ENCODE data around the gene EPS15.

The EPS15 gene

DNA sequence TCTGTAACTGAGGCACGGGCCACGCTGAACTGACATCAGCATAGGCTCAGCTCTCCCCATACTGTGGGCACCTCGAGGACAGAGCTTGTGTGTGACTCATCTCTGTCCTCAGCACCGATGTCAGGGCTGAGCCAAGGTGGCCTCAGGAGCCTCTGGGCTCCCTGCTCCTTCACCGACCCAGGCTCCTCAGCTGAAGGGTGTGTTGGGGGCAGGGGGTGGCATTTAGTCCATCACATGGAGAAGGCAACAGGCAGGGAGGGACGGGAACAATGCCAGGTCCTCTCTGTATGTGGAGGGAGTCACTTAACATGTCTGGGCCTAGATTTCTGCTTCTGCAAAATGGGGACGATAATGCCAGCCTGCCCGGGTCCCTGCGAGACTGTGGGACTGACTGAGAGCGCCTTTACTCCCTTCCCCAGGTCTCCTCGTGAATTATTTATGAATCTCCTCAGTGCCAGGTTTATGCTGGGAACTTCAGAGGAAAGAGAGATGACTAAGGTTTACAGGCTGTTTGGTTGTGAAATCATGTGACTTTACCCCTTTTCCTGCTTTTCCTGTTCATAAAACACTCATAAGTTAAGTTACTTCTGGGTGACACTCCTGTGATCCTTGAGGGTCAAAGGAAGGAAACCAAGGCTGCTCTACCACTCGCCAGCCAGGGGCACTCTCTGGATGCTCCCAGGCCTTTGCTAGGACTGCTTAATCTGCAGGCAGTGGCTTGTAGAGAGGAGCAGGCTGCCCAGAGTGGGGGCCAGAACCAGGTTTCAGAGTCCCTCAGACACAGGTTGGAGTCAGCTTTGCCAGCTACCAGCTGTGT lies 204.9 kb downstream of the EPS15 start:
- no peaks in the 10 kb centered on the region for H3K27me3 ChIP-seq
- H3K36me3 ChIP-seq: no peaks in the 10 kb centered on the region
- H3K4me3 ChIP-seq: no peak overlapping the region
- no peaks in the 10 kb centered on the region for H3K9me3 ChIP-seq
- no peak overlapping the region for H3K27ac ChIP-seq
- no peak overlapping the region for H3K4me2 ChIP-seq
- H4K20me1 ChIP-seq: no peaks in the 10 kb centered on the region
- TF ChIP-seq Cebpa-rat (IDR thresholded peaks at IDR 0.05): no peak
- H3K9ac ChIP-seq: no peak overlapping the region
- H3K4me1 ChIP-seq: peaks cover 23% of the 10 kb centered on the region

DNA sequence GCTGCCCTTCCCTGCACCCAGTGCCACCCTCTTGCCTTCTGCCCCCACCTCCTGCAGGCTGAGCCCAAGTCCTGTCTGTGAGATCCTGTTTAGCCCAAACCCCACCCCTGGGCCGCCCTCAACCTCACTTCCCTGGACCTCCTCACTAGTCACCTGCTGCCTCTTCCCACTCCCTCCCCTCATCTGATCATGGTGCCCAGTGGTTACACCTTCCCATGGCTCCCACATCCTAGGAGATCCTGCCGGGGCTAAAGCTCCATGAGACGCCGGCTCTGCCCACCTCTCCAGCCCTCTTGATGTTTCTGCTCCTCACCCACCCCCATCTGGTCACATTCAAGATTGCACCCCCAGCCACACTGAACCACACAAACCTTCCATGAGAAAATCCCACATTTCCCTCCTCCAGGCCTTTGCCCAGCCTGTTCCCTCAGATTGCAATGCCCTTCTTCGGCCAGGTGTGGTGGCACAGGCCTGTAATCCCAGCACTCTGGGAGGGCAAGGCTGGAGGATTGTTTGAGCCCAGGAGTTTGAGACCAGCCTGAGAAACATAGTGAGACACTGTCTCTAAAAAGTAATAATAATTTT lies 205.7 kb downstream of the EPS15 start:
- no peak overlapping the region for H3K9ac ChIP-seq
- H3K27me3 ChIP-seq: no peaks in the 10 kb centered on the region
- H3K36me3 ChIP-seq: no peaks in the 10 kb centered on the region
- no peak overlapping the region for H3K4me3 ChIP-seq
- no peak overlapping the region for H3K4me2 ChIP-seq
- peaks cover 23% of the 10 kb centered on the region for H3K4me1 ChIP-seq
- no peaks in the 10 kb centered on the region for H4K20me1 ChIP-seq
- no peak for TF ChIP-seq Cebpa-rat (IDR thresholded peaks at IDR 0.05)
- no peaks in the 10 kb centered on the region for H3K9me3 ChIP-seq
- no peak overlapping the region for H3K27ac ChIP-seq

DNA sequence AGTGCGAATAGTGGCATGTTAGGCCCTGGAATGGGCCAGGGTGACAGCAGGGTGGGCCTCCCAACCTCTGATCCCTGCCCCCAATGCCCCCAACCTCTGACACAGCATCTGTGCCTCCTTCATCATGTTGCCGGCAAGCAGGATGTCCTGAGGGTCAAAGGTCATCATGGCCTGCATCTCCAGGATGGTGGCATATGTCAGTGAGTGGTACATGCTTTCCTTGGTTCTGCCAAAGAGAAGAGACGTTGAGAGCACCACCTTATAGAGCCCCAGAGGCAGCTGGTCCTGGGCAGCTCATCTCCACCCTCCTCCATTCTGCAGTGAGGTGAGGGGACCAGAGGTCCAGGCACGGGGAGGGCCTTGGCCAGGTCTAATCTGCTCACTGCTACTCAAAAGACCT lies 206.3 kb downstream of the EPS15 start:
- Histone ChIP-seq H3K4me2 (no peak overlapping the region), H3K27me3 (no peaks in the 10 kb centered on the region), H3K9ac (no peak overlapping the region), H3K4me3 (no peak overlapping the region), H3K4me1 (peaks cover 23% of the 10 kb centered on the region), H3K27ac (no peak overlapping the region), H3K36me3 (no peaks in the 10 kb centered on the region), H4K20me1 (no peaks in the 10 kb centered on the region), H3K9me3 (no peaks in the 10 kb centered on the region)
- TF ChIP-seq Cebpa-rat (IDR thresholded peaks at IDR 0.05): no peak

DNA sequence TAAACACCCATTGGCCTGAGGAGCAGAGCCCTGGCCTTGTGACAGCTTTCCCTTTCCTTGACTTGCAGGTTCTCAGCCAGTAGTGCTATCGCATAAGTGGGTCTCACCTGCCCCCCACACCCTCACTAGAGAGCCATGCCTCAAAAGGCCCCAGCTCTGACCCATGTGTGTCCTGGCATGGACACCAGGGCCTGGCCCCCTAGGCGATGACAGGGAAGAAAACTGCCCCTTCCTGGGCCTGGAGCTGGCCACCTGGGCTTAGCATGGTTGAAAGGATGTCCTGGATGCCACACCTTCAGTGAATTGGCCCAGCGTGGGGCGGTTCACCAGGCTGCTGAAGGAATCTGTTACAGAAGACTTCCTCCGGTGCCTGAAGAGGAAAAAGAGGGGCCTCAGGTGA lies 207.2 kb downstream of the EPS15 start:
- Histone ChIP-seq H3K4me1 (peaks cover 23% of the 10 kb centered on the region), H3K27ac (no peak overlapping the region), H4K20me1 (no peaks in the 10 kb centered on the region), H3K4me3 (no peak overlapping the region), H3K4me2 (no peak overlapping the region), H3K9me3 (no peaks in the 10 kb centered on the region), H3K9ac (no peak overlapping the region), H3K36me3 (no peaks in the 10 kb centered on the region), H3K27me3 (no peaks in the 10 kb centered on the region)
- TF ChIP-seq Cebpa-rat (IDR thresholded peaks at IDR 0.05): no peak

DNA sequence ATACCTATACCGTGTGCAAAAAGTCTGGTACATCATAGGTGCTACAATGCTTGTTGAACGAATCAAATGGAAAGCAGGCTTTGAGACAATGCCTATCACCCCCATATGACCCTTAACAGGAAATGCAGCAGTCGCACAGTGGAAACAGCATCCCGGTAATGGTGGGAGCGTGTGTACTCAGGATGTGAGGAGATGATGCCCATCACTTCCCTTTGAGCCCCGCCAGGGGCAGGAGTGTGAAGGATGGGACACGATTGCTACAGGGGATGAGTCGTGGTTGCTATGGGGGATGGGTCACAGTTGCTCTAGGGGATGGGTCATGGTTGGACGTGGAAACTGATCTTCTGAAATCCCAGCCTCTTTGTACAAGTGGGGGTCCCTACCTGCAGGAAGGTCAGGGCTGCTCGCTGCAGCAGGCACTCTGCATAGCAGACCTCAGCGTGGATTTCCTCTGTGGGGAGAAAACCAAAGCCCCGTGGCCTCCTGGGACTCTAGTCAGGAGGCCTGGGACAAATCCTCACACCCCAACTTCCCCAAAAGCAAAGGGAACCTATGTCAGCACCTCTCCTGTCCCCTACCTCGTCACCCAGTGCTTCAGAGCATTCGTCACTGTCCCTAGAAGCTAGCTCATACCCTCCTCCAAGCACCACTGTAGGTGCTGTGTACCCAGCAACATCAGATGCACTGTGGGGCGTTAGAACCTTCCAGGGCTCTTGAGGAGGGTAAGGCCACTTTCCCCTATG lies 208.0 kb downstream of the EPS15 start:
- Histone ChIP-seq H4K20me1 (no peaks in the 10 kb centered on the region), H3K27ac (no peak overlapping the region), H3K27me3 (no peaks in the 10 kb centered on the region), H3K4me2 (peak overlapping the region; percentile 72), H3K9ac (no peak overlapping the region), H3K9me3 (no peaks in the 10 kb centered on the region), H3K4me3 (no peak overlapping the region), H3K4me1 (peaks cover 23% of the 10 kb centered on the region), H3K36me3 (no peaks in the 10 kb centered on the region)
- TF ChIP-seq Cebpa-rat (IDR thresholded peaks at IDR 0.05): no peak

DNA sequence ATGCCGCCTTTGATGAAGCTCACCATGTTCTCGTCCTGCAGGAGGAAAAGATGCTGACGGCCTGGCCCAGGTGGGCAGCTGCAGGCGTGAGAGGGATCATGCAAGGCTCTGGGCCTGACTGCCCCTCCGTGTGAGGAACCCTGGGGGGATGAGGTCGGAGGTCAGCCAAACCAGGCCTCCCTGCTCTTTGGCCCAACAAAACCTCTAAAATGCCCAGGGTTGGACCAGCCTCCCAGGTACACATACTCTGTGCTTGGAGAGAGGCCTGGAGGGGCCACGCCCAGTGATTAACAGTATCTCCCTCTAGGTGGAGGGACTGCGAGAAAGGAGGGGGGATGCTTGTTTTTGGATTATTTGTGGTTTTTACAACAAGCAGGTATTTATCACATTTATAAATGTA lies 209.8 kb downstream of the EPS15 start:
- no peaks in the 10 kb centered on the region for H4K20me1 ChIP-seq
- no peak overlapping the region for H3K4me2 ChIP-seq
- H3K4me3 ChIP-seq: no peak overlapping the region
- H3K4me1 ChIP-seq: peaks cover 19% of the 10 kb centered on the region
- H3K36me3 ChIP-seq: no peaks in the 10 kb centered on the region
- H3K27ac ChIP-seq: no peak overlapping the region
- H3K27me3 ChIP-seq: no peaks in the 10 kb centered on the region
- TF ChIP-seq Cebpa-rat (IDR thresholded peaks at IDR 0.05): no peak
- H3K9me3 ChIP-seq: no peaks in the 10 kb centered on the region
- no peak overlapping the region for H3K9ac ChIP-seq

DNA sequence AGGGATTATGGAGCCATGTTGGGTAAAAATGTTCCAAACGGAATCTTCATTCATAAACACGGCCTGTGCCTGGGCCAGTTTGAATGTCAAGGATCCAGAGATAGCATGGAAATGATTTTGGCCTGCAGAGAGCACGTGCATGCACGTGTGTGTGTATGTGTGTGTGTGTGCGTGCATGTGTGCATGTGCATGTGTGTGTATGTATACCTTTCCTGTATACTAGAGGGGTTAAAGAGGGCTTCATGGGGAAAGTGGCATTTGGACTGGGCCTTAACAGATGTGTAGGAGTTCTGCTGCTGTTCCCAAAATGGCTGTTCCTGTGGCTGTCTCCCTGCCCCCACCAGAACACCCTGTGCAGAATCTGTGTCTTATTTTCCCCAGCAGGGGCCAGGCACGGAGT lies 210.4 kb downstream of the EPS15 start:
- Histone ChIP-seq H3K4me3 (no peak overlapping the region), H4K20me1 (no peaks in the 10 kb centered on the region), H3K9ac (no peak overlapping the region), H3K36me3 (no peaks in the 10 kb centered on the region), H3K27me3 (no peaks in the 10 kb centered on the region), H3K27ac (no peak overlapping the region), H3K9me3 (no peaks in the 10 kb centered on the region), H3K4me1 (peaks cover 14% of the 10 kb centered on the region), H3K4me2 (no peak overlapping the region)
- TF ChIP-seq Cebpa-rat (IDR thresholded peaks at IDR 0.05): no peak

DNA sequence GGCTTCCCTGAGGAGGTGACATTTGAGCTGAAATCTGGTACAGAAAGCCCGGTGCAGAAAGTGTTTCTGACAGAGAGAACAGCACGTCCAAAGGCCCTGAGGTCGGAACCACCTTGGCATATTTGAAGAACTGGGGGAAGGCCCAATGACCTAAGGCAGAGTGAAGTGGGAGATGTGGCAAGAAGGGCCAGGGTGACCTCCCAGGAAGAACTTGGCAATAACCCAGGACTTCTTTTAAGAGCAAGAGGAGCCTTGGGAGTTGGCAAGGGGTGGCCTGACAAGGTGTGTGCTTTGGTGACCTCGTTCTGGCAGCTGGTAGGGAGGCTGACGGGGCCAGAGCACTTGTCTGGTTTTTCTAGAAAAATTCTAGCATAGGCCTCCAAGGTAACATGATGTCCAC lies 212.1 kb downstream of the EPS15 start:
- Histone ChIP-seq H3K4me1 (peaks cover 14% of the 10 kb centered on the region), H3K9me3 (no peaks in the 10 kb centered on the region), H4K20me1 (no peaks in the 10 kb centered on the region), H3K4me2 (no peak overlapping the region), H3K4me3 (no peak overlapping the region), H3K36me3 (no peaks in the 10 kb centered on the region), H3K9ac (no peak overlapping the region), H3K27me3 (no peaks in the 10 kb centered on the region), H3K27ac (no peak overlapping the region)
- no peak for TF ChIP-seq Cebpa-rat (IDR thresholded peaks at IDR 0.05)

DNA sequence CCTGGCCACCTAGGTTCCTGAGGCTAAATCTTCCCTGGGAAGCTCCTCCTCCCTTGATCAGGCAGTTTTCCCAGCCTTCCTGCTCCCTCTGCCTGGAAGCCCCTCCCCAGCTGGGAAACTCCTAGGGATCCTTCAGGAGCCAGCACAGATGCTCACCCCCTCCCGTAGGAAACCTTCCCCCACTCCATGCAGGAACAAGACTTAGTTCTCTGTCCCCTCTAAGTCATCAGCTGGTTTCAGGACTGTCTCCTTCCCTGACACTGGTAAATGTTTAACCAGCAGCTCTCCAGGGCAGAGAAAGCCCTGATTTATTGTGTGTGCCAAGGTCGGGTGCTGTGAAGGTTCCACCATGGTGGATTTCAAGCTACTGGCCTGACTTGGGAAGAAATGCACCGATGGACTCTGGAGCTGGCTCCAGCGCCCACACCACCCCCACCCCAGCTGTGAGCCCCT lies 213.7 kb downstream of the EPS15 start:
- no peak overlapping the region for H3K4me2 ChIP-seq
- no peaks in the 10 kb centered on the region for H3K27me3 ChIP-seq
- no peaks in the 10 kb centered on the region for H4K20me1 ChIP-seq
- H3K36me3 ChIP-seq: no peaks in the 10 kb centered on the region
- no peak for TF ChIP-seq Cebpa-rat (IDR thresholded peaks at IDR 0.05)
- H3K4me3 ChIP-seq: no peak overlapping the region
- peaks cover under 1% of the 10 kb centered on the region for H3K4me1 ChIP-seq
- no peak overlapping the region for H3K9ac ChIP-seq
- no peaks in the 10 kb centered on the region for H3K9me3 ChIP-seq
- no peak overlapping the region for H3K27ac ChIP-seq

DNA sequence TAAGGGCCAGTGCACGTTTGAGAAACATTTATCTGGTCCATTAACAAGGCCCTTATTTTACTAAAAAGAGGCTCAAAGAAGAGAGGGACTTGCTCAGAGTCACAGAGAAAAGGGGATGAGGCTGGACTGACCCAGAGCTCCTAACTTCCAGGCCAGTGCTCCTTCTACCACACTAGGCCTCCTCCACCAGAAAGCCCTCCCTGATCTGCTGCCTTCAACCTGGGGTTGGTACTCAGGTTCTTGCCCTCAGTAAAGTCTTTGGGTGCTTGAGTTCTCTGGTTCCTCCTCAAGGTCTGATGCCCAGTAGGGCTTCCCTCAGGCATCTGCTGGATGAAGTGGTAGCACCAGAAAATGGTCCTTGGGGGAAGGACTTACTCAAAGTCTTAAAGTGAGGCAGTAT lies 214.7 kb downstream of the EPS15 start:
- Histone ChIP-seq H3K27ac (no peak overlapping the region), H3K9ac (no peak overlapping the region), H3K4me2 (no peak overlapping the region), H3K36me3 (no peaks in the 10 kb centered on the region), H3K4me1 (no peaks in the 10 kb centered on the region), H4K20me1 (no peaks in the 10 kb centered on the region), H3K27me3 (no peaks in the 10 kb centered on the region), H3K9me3 (peaks cover 4% of the 10 kb centered on the region; the same call in 1 of the 2 replicates), H3K4me3 (no peak overlapping the region)
- TF ChIP-seq Cebpa-rat (IDR thresholded peaks at IDR 0.05): no peak
